Heart left ventricle (tissue), 16 donors: ENCODE measurements around the gene CSNK1E. TPM values are rescaled to one million over a fixed set of nuclear protein-coding genes. Genes with fewer than 3 reads are reported as not detected.

ENCODE experiments used
- ATAC-seq, 4 donors: fragments of 200-7000 bp; cut with Tn5 transposase; one replicate each; pipeline ENCODE4 v1.9.1; 2020 to 2022; ENCODE audit warnings: moderate library complexity in 4 of 4, mild to moderate bottlenecking in 3 of 4, moderate number of reproducible peaks in 1 of 4
- DNase-seq, 5 donors: peaks; one replicate each; pipeline ENCODE4 v3.0.0-alpha.2; 2020
- H3K27ac ChIP-seq, 12 donors: fragments of 200-600 bp; sonication (generic) in 4 of 12; one replicate each; pipeline versions ENCODE4 v1.5.0 to v1.8.0; 2016 to 2022; ENCODE audit warnings: mild to moderate bottlenecking in 2 of 12
- H3K27me3 ChIP-seq, 9 donors: fragments of 200-600 bp; sonication (generic) in 2 of 9; one replicate each; pipeline versions ENCODE4 v1.5.1 to v1.8.0; 2016 to 2022; ENCODE audit warnings: mild to moderate bottlenecking in 3 of 9
- H3K36me3 ChIP-seq, 9 donors: fragments of 200-600 bp; sonication (generic) in 2 of 9; one replicate each; pipeline versions ENCODE4 v1.5.0 to v1.8.0; 2018 to 2022; ENCODE audit warnings: mild to moderate bottlenecking in 2 of 9
- H3K4me1 ChIP-seq, 12 donors: fragments of 200-600 bp; sonication (generic) in 4 of 12; one replicate each; pipeline versions ENCODE4 v1.5.0 to v1.8.0; 2016 to 2022; ENCODE audit warnings: mild to moderate bottlenecking in 3 of 12
- H3K4me3 ChIP-seq, 12 donors: fragments of 200-600 bp; sonication (generic) in 4 of 12; one replicate each; pipeline versions ENCODE4 v1.5.0 to v1.8.0; 2017 to 2022; ENCODE audit warnings: mild to moderate bottlenecking in 9 of 12, moderate library complexity in 4 of 12
- H3K9me3 ChIP-seq, 12 donors: fragments of 200-600 bp; sonication (generic) in 4 of 12; one replicate each; pipeline versions ENCODE4 v1.5.0 to v1.8.0; 2016 to 2022; ENCODE audit warnings: mild to moderate bottlenecking in 1 of 12
- POLR2A ChIP-seq, 2 donors: fragments of 450-650 bp; IDR thresholded peaks; one replicate each; pipeline ENCODE4 v1.6.1; 2017; ENCODE audit warnings: antibody characterized with exemption in 2 of 2, mild to moderate bottlenecking in 2 of 2, moderate library complexity in 2 of 2
- WGBS, 4 donors: extraction: QIAGEN DNeasy Blood & Tissue Kit in 2 of 4; methylation state at CpG; one replicate each; pipeline versions ENCODE4 v1.1.5 to v1.1.7; 2013 to 2018; 5-methylcytosine and 5-hydroxymethylcytosine counted together
- intact Hi-C, 10 donors: fragments of 100-400 bp; cut with DNase I; formaldehyde crosslinking; loops; one replicate each; pipeline versions ENCODE4 v1.11.1 to v1.14.2; 2022
- polyA plus RNA-seq, 2 donors: library from polyadenylated mRNA; stranded (reverse); fragments of 200-250 nt; gene quantifications; one replicate each; pipeline ENCODE4 v1.2.3, GENCODE V29; 2013
- total RNA-seq, 9 donors: library from RNA; depleted of rRNA in 2 of 9; stranded (reverse); fragments of >200 nt in 2 of 9; fragmentation: NEBNext Ultra II Directional in 3 of 9; extraction: Animal tissue kit (Norgen Biotek cat#: 25700) in 3 of 9; gene quantifications; one replicate each; pipeline versions ENCODE4 v1.1.0 to v1.2.4, GENCODE V29; 2016 to 2023
- TF ChIP-seq, protein P1 (sequence below), 12 donors: fragments of 200-600 bp; sonication (generic) in 4 of 12; IDR thresholded peaks; one replicate each; pipeline versions ENCODE4 v1.5.0 to v1.8.0; 2018 to 2022; ENCODE audit warnings: antibody characterized with exemption in 12 of 12, mild to moderate bottlenecking in 5 of 12
- donor health status: ischemic (EF 13 %, LVEDD 7.1; RV severe dilation, severe dysfunction).
- donor health status: healthy with polysubstance abuse.
- donor health status: DM: no; HTN: yes; CAD: no.
- donor health status: DM: no; HTN: no; CAD: no.
- donor health status: ischemic (EF 25% LVEDD 6.9; RV normal size, moderate dysfunction).
- donor health status: ischemic (EF 25% LVEDD 5.7; RV mildly dilated, moderate dysfunction).
- donor health status: healthy.
- donor health status: DM: yes; HTN: yes; CAD: no.
- donor health status: ischemic (EF 35%, LVEDD 5.7; RV mildly dilated, moderate dysfunction).
- donor health status: nonischemic (EF 11% LVEDD 7.7; RV severe dilation, severe dysfunction).
- donor health status: DM: yes; HTN: yes; CAD: no.
- donor health status: PGD.
- donor health status: ischemic (EF 29% LVEDD 5.4; RV normal size, mild dysfunction).
- donor health status: nonischemic (EF 23%, LVEDD 6.1; RV moderate dilation, normal function).

CSNK1E gene
- total and polyA plus RNA-seq, 11 donors: 59.7 to 125 (median 72.6) TPM

DNA sequence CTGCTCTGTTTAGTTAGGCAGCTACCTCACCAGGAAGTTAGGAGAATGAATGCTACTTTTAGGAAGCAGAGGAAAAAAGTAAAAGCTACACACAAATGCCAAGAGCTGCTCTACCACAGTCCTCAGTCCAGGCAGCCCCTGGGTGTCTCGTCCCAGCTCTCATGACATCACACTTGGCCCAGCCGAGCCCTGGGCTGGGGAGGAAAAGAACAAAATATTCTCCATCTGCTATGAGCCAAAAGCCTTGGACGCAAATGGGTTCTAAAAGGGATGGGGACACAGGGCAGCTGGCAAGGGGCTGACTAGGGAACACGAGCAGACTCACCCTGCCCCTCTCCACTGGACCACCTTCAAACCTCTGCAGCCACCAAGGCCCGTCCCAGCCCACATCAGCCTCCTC is 70.5 kb downstream of the CSNK1E start:
- H3K36me3 ChIP-seq: peaks cover 0 to 52% (median 45%) of the 10 kb centered on the region in 9 donors
- no peaks in the 10 kb centered on the region for H3K27me3 ChIP-seq
- TF ChIP-seq, protein P1, sequence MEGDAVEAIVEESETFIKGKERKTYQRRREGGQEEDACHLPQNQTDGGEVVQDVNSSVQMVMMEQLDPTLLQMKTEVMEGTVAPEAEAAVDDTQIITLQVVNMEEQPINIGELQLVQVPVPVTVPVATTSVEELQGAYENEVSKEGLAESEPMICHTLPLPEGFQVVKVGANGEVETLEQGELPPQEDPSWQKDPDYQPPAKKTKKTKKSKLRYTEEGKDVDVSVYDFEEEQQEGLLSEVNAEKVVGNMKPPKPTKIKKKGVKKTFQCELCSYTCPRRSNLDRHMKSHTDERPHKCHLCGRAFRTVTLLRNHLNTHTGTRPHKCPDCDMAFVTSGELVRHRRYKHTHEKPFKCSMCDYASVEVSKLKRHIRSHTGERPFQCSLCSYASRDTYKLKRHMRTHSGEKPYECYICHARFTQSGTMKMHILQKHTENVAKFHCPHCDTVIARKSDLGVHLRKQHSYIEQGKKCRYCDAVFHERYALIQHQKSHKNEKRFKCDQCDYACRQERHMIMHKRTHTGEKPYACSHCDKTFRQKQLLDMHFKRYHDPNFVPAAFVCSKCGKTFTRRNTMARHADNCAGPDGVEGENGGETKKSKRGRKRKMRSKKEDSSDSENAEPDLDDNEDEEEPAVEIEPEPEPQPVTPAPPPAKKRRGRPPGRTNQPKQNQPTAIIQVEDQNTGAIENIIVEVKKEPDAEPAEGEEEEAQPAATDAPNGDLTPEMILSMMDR (IDR thresholded peaks at IDR 0.05): no peak
- no peak for TF ChIP-seq POLR2A (IDR thresholded peaks at IDR 0.05)
- peak overlapping the region; percentile 11 to 82 (median 60) for H3K27ac ChIP-seq
- WGBS, 4 donors: 62 to 85% (median 69%) methylated on average over 5 of the region's 5 CpGs
- H3K4me1 ChIP-seq: peaks cover 0 to 67% (median 36%) of the 10 kb centered on the region in 12 donors
- DNase-seq: peak; percentile 64 to 79 (median 73)
- peak; percentile 51 to 80 (median 68) for ATAC-seq
- H3K4me3 ChIP-seq: no peak overlapping the region
- H3K9me3 ChIP-seq: peaks cover 0 to 7% (median 0%) of the 10 kb centered on the region in 12 donors
- intact Hi-C loops: loop anchor here in 1 of 10 donors (10.0 kb wide), 1 partner anchor 132 kb away; the partner anchor contains the start of gene BAIAP2L2

DNA sequence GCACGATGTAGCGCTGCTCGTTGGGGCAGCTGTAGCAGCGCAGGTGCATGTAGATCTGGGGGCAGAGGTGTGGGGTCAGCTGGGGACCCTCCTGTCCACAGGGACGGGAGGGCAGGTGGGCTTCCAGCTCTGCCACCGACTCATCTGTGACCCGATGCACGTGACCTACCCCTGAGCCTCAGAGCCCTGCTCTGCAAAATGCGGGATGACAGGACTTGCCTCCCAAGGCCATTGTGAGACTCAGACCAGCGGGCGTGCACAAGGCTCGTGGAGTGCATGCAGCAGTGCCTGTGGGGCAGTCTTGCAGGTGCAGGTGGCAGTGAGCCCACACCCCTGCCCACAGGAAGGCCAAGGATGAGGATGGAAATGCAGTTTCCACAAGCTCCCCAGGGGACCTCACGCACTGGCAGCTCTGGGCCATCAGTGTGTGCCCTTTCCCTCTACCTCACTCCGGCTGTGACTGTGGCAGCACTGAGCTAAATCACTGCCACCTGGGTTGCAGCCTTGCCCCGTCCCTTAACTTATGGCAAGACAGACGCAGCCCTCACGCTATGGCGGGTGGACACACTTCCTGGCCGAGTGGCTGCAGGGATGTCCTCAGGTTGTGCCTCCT is 71.1 kb downstream of the CSNK1E start:
- no peak for ATAC-seq
- Histone ChIP-seq H3K9me3 (peaks cover 0 to 7% (median 0%) of the 10 kb centered on the region in 12 donors), H3K4me3 (no peak overlapping the region), H3K27me3 (no peaks in the 10 kb centered on the region), H3K36me3 (peaks cover 0 to 52% (median 45%) of the 10 kb centered on the region in 9 donors), H3K4me1 (peaks cover 0 to 62% (median 30%) of the 10 kb centered on the region in 12 donors), H3K27ac (peak overlapping the region in 10 of 12 donors; percentile 11 to 82 (median 70))
- intact Hi-C loops: loop anchor here in 1 of 10 donors (10.0 kb wide), 1 partner anchor 131 kb away; the partner anchor contains the start of gene BAIAP2L2
- 69 to 84% (median 81%) methylated on average over 15 to 19 of the region's 19 CpGs for whole genome bisulfite sequencing, 4 donors
- no peak for DNase-seq
- TF ChIP-seq, protein P1 (IDR thresholded peaks at IDR 0.05): no peak
- no peak for TF ChIP-seq POLR2A (IDR thresholded peaks at IDR 0.05)

DNA sequence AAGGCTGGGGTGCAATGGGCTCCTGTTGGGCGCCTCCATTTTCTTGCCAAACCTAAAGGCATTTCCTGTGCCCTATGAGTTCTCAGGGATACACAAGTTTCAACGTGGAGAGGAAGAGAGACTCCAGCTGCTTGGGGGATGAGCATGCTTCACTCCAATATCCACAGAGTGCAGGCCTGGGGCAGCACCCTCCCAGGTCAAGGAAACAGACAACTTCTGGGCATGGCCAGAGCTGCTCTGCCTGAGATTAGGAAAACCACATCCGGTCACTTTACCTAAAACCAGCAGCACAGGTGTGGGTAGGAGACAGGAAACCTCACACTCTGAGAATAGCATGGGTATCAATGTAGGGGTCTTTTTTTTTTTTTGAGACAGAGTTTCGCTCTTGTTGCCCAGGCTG is 73.1 kb downstream of the CSNK1E start:
- intact Hi-C loops: loop anchor here in 1 of 10 donors (10.0 kb wide), 1 partner anchor 129 kb away; the partner anchor contains the start of gene BAIAP2L2
- Histone ChIP-seq H3K27me3 (no peaks in the 10 kb centered on the region), H3K27ac (peak overlapping the region in 3 of 12 donors; percentile 4 to 74 (median 68)), H3K36me3 (peaks cover 0 to 59% (median 45%) of the 10 kb centered on the region in 9 donors), H3K4me1 (peaks cover 4 to 64% (median 33%) of the 10 kb centered on the region in 12 donors), H3K9me3 (no peaks in the 10 kb centered on the region), H3K4me3 (no peak overlapping the region)
- TF ChIP-seq, protein P1 (IDR thresholded peaks at IDR 0.05): no peak
- TF ChIP-seq POLR2A (IDR thresholded peaks at IDR 0.05): no peak
- ATAC-seq: no peak
- WGBS, 4 donors: 74 to 81% (median 77%) methylated on average over 4 of the region's 4 CpGs
- DNase-seq: no peak

DNA sequence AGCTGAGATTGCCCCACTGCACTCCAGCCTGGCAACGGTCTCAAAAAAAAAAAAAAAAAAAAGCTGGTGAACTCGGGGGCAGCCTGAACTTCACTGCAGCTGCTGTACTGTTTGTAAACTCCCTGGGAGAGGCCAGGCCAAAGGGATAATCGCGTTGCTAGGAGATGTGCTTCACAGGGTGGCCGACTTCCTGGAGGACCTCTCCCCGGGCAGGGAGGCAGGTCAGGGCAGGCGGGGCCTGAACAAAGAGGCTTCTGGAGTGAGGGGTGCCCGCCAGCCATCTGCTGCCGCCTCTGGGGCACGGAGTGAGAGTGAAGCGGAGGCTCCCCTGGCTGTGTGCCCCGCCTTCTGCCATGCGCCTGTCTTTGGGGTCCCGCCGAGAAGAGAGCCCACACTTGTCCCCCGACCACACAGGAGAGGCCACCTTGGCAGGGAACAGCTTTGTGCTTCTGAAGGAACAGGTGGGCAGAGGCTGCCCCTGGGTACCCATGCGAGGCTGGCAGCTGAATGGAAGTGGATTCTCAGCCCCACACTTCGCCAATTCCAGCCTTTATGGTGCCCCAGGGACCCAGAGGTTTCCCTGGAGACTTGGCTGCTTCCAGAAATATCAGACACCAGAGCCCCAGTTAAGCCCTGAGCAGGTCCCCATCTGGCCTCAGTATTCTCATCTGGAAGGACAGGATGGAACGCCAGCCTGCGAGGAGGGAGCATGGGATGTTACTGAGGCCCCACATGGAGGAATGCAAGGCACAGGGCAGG is 74.0 kb downstream of the CSNK1E start:
- ATAC-seq (peak in 3 of 4 donors; percentile 24 to 53 (median 33)), DNase-seq (peak in 3 of 5 donors; percentile 54 to 69 (median 67))
- 62 to 73% (median 66%) methylated on average over 11 to 20 of the region's 20 CpGs for WGBS, 4 donors
- Histone ChIP-seq H3K27ac (peak overlapping the region in 11 of 12 donors; percentile 30 to 74 (median 54)), H3K4me1 (peaks cover 4 to 73% (median 42%) of the 10 kb centered on the region in 12 donors), H3K27me3 (no peaks in the 10 kb centered on the region), H3K9me3 (no peaks in the 10 kb centered on the region), H3K36me3 (peaks cover 0 to 63% (median 45%) of the 10 kb centered on the region in 9 donors), H3K4me3 (no peak overlapping the region)
- intact Hi-C loops: loop anchor here in 1 of 10 donors (10.0 kb wide), 1 partner anchor 128 kb away; the partner anchor contains the start of gene BAIAP2L2
- TF ChIP-seq, protein P1 (IDR thresholded peaks at IDR 0.05): no peak
- no peak for TF ChIP-seq POLR2A (IDR thresholded peaks at IDR 0.05)
